Esophagus squamous epithelium (tissue), 4 donors: ENCODE data around the gene PRSS50.

ENCODE experiments used
- CTCF ChIP-seq, 6 experiments: fragments of 450-650 bp in 4 of 6; fragments of 200-600 bp in 2 of 6; sonication (generic) in 2 of 6; IDR thresholded peaks; one replicate each; pipeline ENCODE4 v1.5.1; 2016 to 2019; ENCODE audit warnings: antibody characterized with exemption in 6 of 6, mild to moderate bottlenecking in 4 of 6, moderate library complexity in 4 of 6
- POLR2A ChIP-seq, 4 donors: fragments of 450-650 bp; IDR thresholded peaks; one replicate each; pipeline ENCODE4 v1.6.1; 2017; ENCODE audit warnings: antibody characterized with exemption in 4 of 4, mild to moderate bottlenecking in 4 of 4, moderate library complexity in 3 of 4

GRCh38 chr3:46664971-46665762 lies 52.5 kb downstream of the PRSS50 start:
- TF ChIP-seq CTCF (IDR thresholded peaks at IDR 0.05) (no peak), POLR2A (IDR thresholded peaks at IDR 0.05) (no peak)
